ENCODE data around the gene HOXB7. TPM values are rescaled to one million over a fixed set of nuclear protein-coding genes. Genes with fewer than 3 reads are reported as not detected.

Gene HOXB7
- total RNA-seq, 4 donors from 2014 or later = 10.7 to 22.8 (median 19.0) TPM

DNA sequence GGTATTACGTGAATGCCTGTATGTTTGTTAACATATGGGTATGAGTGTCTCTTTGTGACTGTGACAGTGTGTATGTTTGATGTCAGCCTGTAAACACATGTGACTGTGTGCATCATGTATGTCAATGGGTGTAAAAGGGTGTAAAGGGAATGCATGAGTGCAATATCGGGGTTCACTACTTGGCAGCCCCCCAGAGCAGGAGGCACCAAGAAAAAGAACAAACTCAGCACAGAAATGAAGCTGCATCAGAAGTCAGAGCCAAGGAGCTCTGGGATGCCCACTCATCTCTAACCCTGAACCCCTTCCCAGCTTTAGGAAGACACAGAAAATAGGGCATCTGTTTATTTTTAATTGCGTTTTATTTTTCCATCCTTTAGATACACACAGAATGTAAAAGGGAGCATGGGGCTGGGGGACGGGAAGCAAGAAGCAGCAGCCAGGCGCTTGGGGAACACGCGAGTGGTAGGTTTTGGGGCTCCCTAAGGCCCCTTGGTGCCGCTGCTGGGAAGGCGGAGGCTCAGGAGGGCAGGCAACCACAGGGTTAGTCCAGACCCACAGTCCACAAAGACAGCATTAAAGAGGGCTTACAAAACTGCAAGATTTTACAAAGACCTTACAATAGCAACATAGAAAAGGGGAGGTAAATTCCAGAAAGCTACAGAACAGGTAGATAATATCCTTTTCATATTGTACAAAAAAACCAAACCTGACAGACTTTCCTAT, 3.8 kb downstream of the HOXB7 start:
- TF ChIP-seq POLR2A (IDR thresholded peaks at IDR 0.05) = no peak
- TF ChIP-seq, protein P1, sequence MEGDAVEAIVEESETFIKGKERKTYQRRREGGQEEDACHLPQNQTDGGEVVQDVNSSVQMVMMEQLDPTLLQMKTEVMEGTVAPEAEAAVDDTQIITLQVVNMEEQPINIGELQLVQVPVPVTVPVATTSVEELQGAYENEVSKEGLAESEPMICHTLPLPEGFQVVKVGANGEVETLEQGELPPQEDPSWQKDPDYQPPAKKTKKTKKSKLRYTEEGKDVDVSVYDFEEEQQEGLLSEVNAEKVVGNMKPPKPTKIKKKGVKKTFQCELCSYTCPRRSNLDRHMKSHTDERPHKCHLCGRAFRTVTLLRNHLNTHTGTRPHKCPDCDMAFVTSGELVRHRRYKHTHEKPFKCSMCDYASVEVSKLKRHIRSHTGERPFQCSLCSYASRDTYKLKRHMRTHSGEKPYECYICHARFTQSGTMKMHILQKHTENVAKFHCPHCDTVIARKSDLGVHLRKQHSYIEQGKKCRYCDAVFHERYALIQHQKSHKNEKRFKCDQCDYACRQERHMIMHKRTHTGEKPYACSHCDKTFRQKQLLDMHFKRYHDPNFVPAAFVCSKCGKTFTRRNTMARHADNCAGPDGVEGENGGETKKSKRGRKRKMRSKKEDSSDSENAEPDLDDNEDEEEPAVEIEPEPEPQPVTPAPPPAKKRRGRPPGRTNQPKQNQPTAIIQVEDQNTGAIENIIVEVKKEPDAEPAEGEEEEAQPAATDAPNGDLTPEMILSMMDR (IDR thresholded peaks at IDR 0.05) = no peak
- Histone ChIP-seq H3K4me1 (peaks cover 0 to 29% (median 14%) of the 10 kb centered on the region in 4 donors), H3K27ac (peak overlapping the region in 1 of 4 donors; percentile 92), H3K9me3 (no peaks in the 10 kb centered on the region), H3K36me3 (peaks cover 0 to 4% (median 0%) of the 10 kb centered on the region in 3 donors), H3K27me3 (no peaks in the 10 kb centered on the region), H3K4me3 (no peak overlapping the region)
- DNase-seq = no peak

DNA sequence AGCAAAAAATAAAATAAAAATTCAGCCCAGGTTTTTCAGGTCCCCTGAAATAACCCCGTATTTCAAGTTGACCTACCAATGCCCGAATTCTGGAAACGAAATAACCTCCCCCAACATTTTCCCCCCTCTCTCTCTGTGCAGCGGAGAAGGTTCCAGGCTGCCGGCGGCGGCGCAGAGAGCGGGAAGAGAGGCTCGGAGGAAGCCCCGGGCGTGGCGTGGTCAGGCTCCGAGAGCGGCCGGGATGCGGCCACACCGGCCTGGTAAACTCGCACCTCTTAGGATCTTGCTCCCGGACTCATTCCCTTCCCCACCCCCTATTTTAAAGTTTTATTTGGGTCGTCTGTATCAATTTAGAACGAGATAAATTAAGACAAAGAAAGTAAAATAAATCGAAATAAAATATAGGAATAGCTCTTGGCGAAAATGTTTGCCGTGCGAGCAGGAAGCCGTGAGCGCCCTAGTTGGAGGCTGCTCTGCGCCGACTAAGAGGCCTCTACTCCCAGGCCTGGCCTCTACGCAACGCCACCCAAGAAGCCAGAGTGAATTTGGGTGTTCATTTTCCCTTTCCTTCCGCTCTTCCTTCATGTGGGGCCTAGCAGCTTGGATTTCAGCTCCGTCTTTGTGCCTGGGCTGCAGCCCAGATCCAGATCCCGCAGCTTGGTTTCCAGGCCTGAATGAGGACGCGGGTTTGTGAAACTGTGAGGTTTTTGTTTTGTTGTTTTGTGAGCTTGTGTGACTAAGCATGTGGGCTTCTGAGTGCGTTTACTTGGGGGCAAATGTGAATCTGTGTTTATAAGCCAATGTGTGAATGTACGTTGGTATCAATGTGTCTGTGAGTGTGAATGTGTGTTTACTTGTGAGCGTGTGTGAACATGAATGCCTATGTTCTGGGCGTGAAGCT, 4.6 kb downstream of the HOXB7 start:
- H3K36me3 ChIP-seq = peaks cover 0 to 4% (median 0%) of the 10 kb centered on the region in 3 donors
- no peak for DNase-seq
- TF ChIP-seq POLR2A (IDR thresholded peaks at IDR 0.05) = no peak
- TF ChIP-seq, protein P1 (IDR thresholded peaks at IDR 0.05) = no peak
- peaks cover 0 to 31% (median 9%) of the 10 kb centered on the region in 4 donors for H3K4me1 ChIP-seq
- H3K4me3 ChIP-seq = no peak overlapping the region
- H3K27me3 ChIP-seq = no peaks in the 10 kb centered on the region
- peak overlapping the region in 2 of 4 donors; percentile 89 to 92 for H3K27ac ChIP-seq
- no peaks in the 10 kb centered on the region for H3K9me3 ChIP-seq

DNA sequence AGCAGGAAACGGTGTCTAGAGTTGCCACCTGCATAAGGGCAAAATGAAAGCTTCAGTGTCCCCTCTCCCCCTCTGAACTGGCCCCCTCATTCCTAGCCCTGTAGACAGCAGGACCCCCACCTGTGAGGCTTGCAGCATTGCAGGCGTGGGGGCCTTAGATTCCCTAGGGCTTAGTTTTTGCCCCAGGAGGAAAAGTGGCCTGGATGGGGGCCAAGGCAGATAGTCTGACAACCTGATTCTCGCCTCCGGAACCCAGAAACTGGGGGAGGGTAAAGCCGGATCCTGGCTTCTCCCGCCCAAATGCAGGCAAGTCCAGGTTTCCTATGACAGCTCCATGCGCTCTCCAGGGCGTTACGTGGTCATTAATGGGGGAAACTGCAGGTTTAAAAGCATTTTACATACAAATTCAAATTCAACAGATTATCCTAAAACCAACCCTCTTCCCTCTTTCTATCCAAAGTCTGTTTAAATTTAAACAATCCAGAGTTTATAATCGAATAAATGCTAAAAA, 5.4 kb downstream of the HOXB7 start:
- no peak for TF ChIP-seq POLR2A (IDR thresholded peaks at IDR 0.05)
- Histone ChIP-seq H3K9me3 (no peaks in the 10 kb centered on the region), H3K27me3 (no peaks in the 10 kb centered on the region), H3K4me1 (peaks cover 0 to 39% (median 9%) of the 10 kb centered on the region in 4 donors), H3K4me3 (peak overlapping the region in 3 of 4 donors; percentile 17 to 61 (median 44)), H3K36me3 (peaks cover 0 to 4% (median 0%) of the 10 kb centered on the region in 3 donors), H3K27ac (peak overlapping the region in 3 of 4 donors; percentile 83 to 92 (median 89))
- peak in 1 of 3 donors; percentile 53 for DNase-seq

DNA sequence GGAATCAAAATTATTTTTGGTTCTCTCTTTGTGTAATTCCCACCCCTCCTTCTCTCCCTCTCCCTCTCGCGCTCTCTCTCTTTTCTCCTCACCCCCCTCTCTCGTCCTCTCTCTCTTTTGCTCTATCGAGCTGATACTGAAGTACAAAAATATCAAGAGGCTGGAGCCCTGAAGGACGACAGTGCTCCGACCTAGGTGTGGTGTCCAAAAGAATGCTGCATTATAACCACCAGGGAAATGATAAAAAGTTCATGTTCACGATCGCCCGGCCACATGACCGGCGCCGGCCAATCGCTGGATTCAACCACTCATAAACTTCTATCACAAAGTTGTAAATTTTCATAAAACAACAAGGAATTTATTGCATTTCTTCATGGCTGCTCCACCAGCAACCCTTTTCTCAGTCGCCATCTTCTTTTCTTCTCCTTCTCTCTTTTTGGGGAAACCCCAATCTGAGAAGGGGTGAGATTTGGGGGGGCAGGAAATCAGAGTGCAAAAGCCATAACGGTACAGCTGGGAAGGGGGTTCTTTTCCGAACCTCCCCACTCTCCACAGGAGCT, 6.0 kb downstream of the HOXB7 start, which contains the start of gene HOXB6:
HOXB6 (minus strand) TSS at position 217 of the 560 bp plus-strand sequence. CDS start 6,836 bp downstream, outside the sequence.
- DNase-seq = peak in 2 of 3 donors; percentile 87 to 89
- peak; percentile 83 to 96 for TF ChIP-seq POLR2A (IDR thresholded peaks at IDR 0.05)
- TF ChIP-seq, protein P1 (IDR thresholded peaks at IDR 0.05) = peak in 3 of 6 experiments; percentile 41 to 55 (median 46)
- Histone ChIP-seq H3K4me1 (peaks cover 0 to 45% (median 6%) of the 10 kb centered on the region in 4 donors), H3K27ac (peak within 1 kb of the TSS; percentile 44 to 92 (median 86)), H3K4me3 (peak within 1 kb of the TSS; percentile 4 to 69 (median 52)), H3K9me3 (no peaks in the 10 kb centered on the region), H3K36me3 (peaks cover 0 to 4% (median 0%) of the 10 kb centered on the region in 3 donors), H3K27me3 (no peaks in the 10 kb centered on the region)

DNA sequence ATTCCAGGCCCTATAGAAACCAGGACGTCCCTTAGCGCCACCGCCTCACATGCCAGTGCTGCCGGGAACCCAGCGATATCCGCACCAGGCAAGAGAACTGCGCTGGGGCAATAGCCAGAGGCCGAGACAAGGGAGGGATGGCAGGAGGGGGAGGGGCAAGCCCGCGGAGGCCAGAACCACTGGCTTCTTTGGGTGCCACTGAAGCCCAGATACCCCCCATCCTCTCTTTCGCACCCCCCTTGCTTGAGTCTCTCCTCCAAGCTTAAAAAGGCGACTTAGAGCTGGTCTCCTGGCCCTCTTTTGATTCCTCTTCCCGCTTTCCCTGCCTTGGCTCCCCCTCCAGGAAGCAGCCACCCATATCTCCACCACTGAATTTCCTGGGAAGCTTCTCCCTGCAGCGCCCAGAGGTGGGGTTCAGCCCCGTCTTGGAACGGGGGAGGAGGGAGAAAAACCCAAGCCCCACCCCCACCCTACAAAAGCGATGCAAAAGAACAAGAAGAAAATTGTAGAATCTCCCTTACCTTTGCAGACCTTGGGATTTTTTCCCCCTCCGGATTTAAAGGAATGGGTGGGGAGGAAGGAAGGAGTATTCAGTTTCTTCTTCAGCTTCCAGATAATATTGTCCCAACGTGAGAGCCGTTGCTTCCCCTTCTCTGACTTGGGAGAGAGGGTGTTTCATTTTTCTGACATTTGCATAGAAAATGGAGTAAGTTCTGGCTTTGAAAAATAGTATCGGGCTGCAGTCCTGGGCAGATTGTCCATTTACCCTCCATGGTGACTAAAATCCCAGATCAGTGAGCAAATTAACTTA, 6.7 kb downstream of the HOXB7 start:
- peak in 2 of 3 donors; percentile 76 to 84 for DNase-seq
- Histone ChIP-seq H3K4me1 (peaks cover 0 to 45% (median 5%) of the 10 kb centered on the region in 4 donors), H3K27ac (peak overlapping the region; percentile 44 to 92 (median 86)), H3K27me3 (no peaks in the 10 kb centered on the region), H3K9me3 (no peaks in the 10 kb centered on the region), H3K36me3 (peaks cover 0 to 4% (median 0%) of the 10 kb centered on the region in 3 donors), H3K4me3 (peak overlapping the region; percentile 4 to 69 (median 52))
- TF ChIP-seq, protein P1 (IDR thresholded peaks at IDR 0.05) = peak in 2 of 6 experiments; percentile 8 to 22
- TF ChIP-seq POLR2A (IDR thresholded peaks at IDR 0.05) = peak; percentile 44 to 55

All from Peyer's patch (tissue), 4 donors.